ENCODE results near the gene SDF2L1.
"Not testable (repeated sequence)": the region's sequence is repeated elsewhere in the genome, so short reads cannot be mapped to it uniquely, and the experiment has no call there.

SDF2L1 gene

GRCh38 chr22:21686634-21687393 is 44.7 kb downstream of the SDF2L1 start:
- ATAC-seq (no peak), DNase-seq (no peak)

GRCh38 chr22:21687685-21688259 is 45.7 kb downstream of the SDF2L1 start:
- ATAC-seq (no peak), DNase-seq (no peak)

GRCh38 chr22:21688341-21688705 is 46.2 kb downstream of the SDF2L1 start:
- DNase-seq: no peak
- no peak for ATAC-seq

- ATAC-seq (no peak), DNase-seq (no peak)
Measured at GRCh38 chr22:21688706-21689381, 46.7 kb downstream of the SDF2L1 start.

GRCh38 chr22:21690401-21690801 is 48.3 kb downstream of the SDF2L1 start:
- ATAC-seq (peak; percentile 86), DNase-seq (peak; percentile 43)

- ATAC-seq: no peak
- no peak for DNase-seq
Measured at GRCh38 chr22:21691816-21692215, 49.7 kb downstream of the SDF2L1 start.

GRCh38 chr22:21692856-21693255 is 50.8 kb downstream of the SDF2L1 start:
- not testable (repeated sequence) for ATAC-seq

GRCh38 chr22:21693333-21693998 is 51.4 kb downstream of the SDF2L1 start:
- no peak for DNase-seq
- no peak for ATAC-seq

More at GRCh38 chr22:21692856-21693255, 50.8 kb downstream of the SDF2L1 start:
- DNase-seq: not testable (repeated sequence)
